Fibroblast of lung (primary cell): ENCODE results near the gene GPR84.

ENCODE experiments used
- EZH2 ChIP-seq: IDR thresholded peaks from 2 replicates; pipeline ENCODE4 v1.5.1; 2012; ENCODE audit warnings: low read length, control low read depth, mild to moderate bottlenecking; ENCODE audit errors: missing control alignments
- TF ChIP-seq, protein P1 (sequence below), 2 donors: IDR thresholded peaks in 1 of 2; conservative IDR thresholded peaks in 1 of 2; 1 replicate in 1 of 2; 2 replicates in 1 of 2; pipeline ENCODE4 v1.5.1; 2011 to 2012; ENCODE audit warnings: low read length in 2 of 2, control low read depth in 1 of 2, inconsistent platforms in 1 of 2, low read depth in 1 of 2, mild to moderate bottlenecking in 1 of 2

DNA sequence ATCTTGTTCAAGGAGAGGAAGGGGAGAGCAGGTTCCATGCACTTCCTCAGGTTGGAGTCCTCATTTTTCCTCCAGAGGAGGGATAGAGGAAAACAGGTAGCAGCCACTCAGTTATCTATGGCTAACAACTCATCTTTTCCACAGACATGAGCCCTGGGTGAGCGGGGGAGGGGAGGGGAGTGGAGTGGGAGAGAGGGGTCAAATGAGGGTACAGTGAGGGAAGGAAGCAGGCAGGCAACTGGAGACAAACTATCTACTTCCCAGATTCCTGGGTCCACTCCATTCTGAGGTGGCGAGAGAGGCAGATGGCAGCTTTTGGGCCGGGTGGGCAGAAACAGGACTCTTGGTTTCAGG lies 22.8 kb upstream of the GPR84 start:
- TF ChIP-seq, protein P1, sequence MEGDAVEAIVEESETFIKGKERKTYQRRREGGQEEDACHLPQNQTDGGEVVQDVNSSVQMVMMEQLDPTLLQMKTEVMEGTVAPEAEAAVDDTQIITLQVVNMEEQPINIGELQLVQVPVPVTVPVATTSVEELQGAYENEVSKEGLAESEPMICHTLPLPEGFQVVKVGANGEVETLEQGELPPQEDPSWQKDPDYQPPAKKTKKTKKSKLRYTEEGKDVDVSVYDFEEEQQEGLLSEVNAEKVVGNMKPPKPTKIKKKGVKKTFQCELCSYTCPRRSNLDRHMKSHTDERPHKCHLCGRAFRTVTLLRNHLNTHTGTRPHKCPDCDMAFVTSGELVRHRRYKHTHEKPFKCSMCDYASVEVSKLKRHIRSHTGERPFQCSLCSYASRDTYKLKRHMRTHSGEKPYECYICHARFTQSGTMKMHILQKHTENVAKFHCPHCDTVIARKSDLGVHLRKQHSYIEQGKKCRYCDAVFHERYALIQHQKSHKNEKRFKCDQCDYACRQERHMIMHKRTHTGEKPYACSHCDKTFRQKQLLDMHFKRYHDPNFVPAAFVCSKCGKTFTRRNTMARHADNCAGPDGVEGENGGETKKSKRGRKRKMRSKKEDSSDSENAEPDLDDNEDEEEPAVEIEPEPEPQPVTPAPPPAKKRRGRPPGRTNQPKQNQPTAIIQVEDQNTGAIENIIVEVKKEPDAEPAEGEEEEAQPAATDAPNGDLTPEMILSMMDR (conservative IDR thresholded peaks at IDR 0.05 in 1 of 2, IDR thresholded peaks at IDR 0.05 in 1 of 2; ENCODE audit: low read depth in 1 of 2, low read length in 2 of 2): no peak
- no peak for TF ChIP-seq EZH2
